GM13977 (cell line): Measurements from ENCODE around the gene CFL2.

ENCODE experiments used
- DNase-seq: peaks from one replicate; pipeline ENCODE4 v3.0.0; 2012; ENCODE audit warnings: low spot score
- in situ Hi-C: fragments of 300-500 bp; cut with MboI; formaldehyde crosslinking; loops from one replicate; pipeline ENCODE4 v1.12.0; 2022; ENCODE audit warnings: low sequenced_read_pairs, low pct_unique_long_range_greater_than_20kb, mixed read lengths, inconsistent platforms; ENCODE audit not compliant: unreplicated experiment
- TF ChIP-seq, protein P1 (sequence below): IDR thresholded peaks from 2 replicates; pipeline ENCODE4 v1.5.1; 2012; ENCODE audit warnings: mild to moderate bottlenecking, control low read depth; ENCODE audit not compliant: insufficient read depth; ENCODE audit errors: extremely low read depth, missing control alignments

The CFL2 gene

DNA sequence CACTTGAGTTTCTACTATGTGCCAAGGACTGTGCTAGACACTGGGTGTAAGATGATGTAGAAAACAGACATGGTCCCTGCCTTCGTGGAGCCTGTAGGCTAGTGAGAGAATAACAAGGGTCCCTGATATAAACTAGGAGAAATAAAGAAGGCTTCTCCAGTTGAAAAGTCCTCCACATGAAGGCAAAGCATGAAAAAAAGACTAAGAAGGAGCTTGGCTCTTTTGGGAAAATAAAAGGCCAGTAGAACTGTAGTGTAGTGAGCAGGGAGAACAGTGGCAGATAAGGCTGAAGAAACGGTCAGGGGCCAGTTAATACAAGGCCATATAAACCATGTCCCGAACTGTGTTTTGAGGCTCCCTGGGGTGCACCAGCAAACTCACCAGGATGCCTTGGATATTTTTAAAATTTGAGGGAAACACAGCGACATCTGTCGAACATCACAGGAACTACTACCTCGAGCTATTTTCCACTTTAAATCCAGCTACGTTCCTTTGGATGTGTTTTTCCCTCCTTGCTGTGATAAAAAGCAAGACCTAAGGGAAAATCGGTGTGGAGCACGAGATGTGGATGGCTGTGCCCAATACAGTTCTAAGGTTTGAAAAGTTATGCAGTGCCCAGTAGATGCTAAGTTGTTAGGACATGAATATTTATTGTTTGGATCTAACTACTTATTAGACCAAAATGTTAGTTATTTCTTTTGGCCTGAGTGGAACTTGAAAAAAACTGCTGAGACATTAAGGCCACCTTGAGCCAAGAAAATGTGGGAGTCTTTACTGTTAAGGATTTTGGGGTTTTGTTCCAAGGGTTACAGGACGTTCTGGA lies 8.5 kb upstream of the CFL2 start:
- DNase-seq = peak; percentile 71
- TF ChIP-seq, protein P1, sequence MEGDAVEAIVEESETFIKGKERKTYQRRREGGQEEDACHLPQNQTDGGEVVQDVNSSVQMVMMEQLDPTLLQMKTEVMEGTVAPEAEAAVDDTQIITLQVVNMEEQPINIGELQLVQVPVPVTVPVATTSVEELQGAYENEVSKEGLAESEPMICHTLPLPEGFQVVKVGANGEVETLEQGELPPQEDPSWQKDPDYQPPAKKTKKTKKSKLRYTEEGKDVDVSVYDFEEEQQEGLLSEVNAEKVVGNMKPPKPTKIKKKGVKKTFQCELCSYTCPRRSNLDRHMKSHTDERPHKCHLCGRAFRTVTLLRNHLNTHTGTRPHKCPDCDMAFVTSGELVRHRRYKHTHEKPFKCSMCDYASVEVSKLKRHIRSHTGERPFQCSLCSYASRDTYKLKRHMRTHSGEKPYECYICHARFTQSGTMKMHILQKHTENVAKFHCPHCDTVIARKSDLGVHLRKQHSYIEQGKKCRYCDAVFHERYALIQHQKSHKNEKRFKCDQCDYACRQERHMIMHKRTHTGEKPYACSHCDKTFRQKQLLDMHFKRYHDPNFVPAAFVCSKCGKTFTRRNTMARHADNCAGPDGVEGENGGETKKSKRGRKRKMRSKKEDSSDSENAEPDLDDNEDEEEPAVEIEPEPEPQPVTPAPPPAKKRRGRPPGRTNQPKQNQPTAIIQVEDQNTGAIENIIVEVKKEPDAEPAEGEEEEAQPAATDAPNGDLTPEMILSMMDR = peak; percentile 71
- in situ Hi-C loops = loop anchor here (10.0 kb wide), 1 partner anchor 48 kb away; no protein-coding TSS in a partner anchor

GRCh38 chr14:34721129-34721528 lies 6.7 kb upstream of the CFL2 start:
- TF ChIP-seq, protein P1 = no peak
- in situ Hi-C loops = loop anchor here (10.0 kb wide), 1 partner anchor 46 kb away; no protein-coding TSS in a partner anchor

GRCh38 chr14:34718750-34719304 lies 4.4 kb upstream of the CFL2 start:
- TF ChIP-seq, protein P1 = no peak
- DNase-seq = no peak
- in situ Hi-C loops = no loop called here

More at GRCh38 chr14:34721129-34721528, 6.7 kb upstream of the CFL2 start:
- DNase-seq = no peak

GRCh38 chr14:34715127-34715863 lies 902 bp upstream of the CFL2 start:
- TF ChIP-seq, protein P1 = no peak
- DNase-seq = no peak
- in situ Hi-C loops = no loop called here

- in situ Hi-C loops = no loop called here
- peak; percentile 34 for DNase-seq
- TF ChIP-seq, protein P1 = no peak
Measured at GRCh38 chr14:34713681-34714319, 593 bp downstream of the CFL2 start.

GRCh38 chr14:34713122-34713680 lies 1.2 kb downstream of the CFL2 start:
- TF ChIP-seq, protein P1 = no peak
- in situ Hi-C loops = no loop called here
- DNase-seq = no peak
